HG02678 (cell line): Measurements from ENCODE around the gene CCDC195.
A peak's percentile ranks its signal among the peaks of the same experiment; 100 is the strongest.

ENCODE experiments used
- ATAC-seq: cut with Tn5 transposase; IDR thresholded peaks from one replicate; pipeline ENCODE4 v1.9.1; 2021; ENCODE audit warnings: mild to moderate bottlenecking, moderate library complexity; ENCODE audit not compliant: unreplicated experiment

Gene CCDC195

GRCh38 chr2:224716201-224716600 lies at the start of gene CCDC195:
Gene CCDC195 (minus strand): TSS chr2:224716365. CDS start chr2:224716365, 0 bp downstream.
- ATAC-seq, result no peak

- peak; percentile 70 for ATAC-seq
Measured at GRCh38 chr2:224764565-224765236, 48.5 kb upstream of the CCDC195 start.

- no peak for ATAC-seq
Measured at GRCh38 chr2:224757934-224758548, 41.9 kb upstream of the CCDC195 start.

- ATAC-seq, result no peak
Measured at GRCh38 chr2:224753743-224754540, 37.8 kb upstream of the CCDC195 start.

- peak; percentile 66 for ATAC-seq
Measured at GRCh38 chr2:224751996-224752698, 36.0 kb upstream of the CCDC195 start.

- no peak for ATAC-seq
Measured at GRCh38 chr2:224749136-224749535, 33.0 kb upstream of the CCDC195 start.

GRCh38 chr2:224747765-224748164 lies 31.6 kb upstream of the CCDC195 start:
- no peak for ATAC-seq

- ATAC-seq, result no peak
Measured at GRCh38 chr2:224736227-224736626, 20.1 kb upstream of the CCDC195 start.

- ATAC-seq, result no peak
Measured at GRCh38 chr2:224734949-224735348, 18.8 kb upstream of the CCDC195 start.

- ATAC-seq, result no peak
Measured at GRCh38 chr2:224731665-224732064, 15.5 kb upstream of the CCDC195 start.

GRCh38 chr2:224729435-224729834 lies 13.3 kb upstream of the CCDC195 start:
- no peak for ATAC-seq

- ATAC-seq, result no peak
Measured at GRCh38 chr2:224724331-224724730, 8.2 kb upstream of the CCDC195 start.

- no peak for ATAC-seq
Measured at GRCh38 chr2:224723586-224724217, 7.5 kb upstream of the CCDC195 start.

- ATAC-seq, result no peak
Measured at GRCh38 chr2:224722770-224723169, 6.6 kb upstream of the CCDC195 start.

GRCh38 chr2:224722250-224722649 lies 6.1 kb upstream of the CCDC195 start:
- no peak for ATAC-seq

GRCh38 chr2:224716921-224717320 lies 756 bp upstream of the CCDC195 start:
- no peak for ATAC-seq

GRCh38 chr2:224711859-224712665 lies 4.1 kb downstream of the CCDC195 start:
- no peak for ATAC-seq

GRCh38 chr2:224711381-224711780 lies 4.8 kb downstream of the CCDC195 start:
- no peak for ATAC-seq

- no peak for ATAC-seq
Measured at GRCh38 chr2:224709301-224709700, 6.9 kb downstream of the CCDC195 start.

GRCh38 chr2:224694502-224694901 lies 21.7 kb downstream of the CCDC195 start:
- no peak for ATAC-seq
